Progenitor cell of endocrine pancreas (in vitro differentiated cells): ENCODE data around the gene MBTD1. TPM values are rescaled to one million over a fixed set of nuclear protein-coding genes. Genes with fewer than 3 reads are reported as not detected.

Experiments used
- DNase-seq: peaks from one replicate; pipeline ENCODE4 v3.0.0; 2021; ENCODE audit warnings: low spot score; ENCODE audit not compliant: unreplicated experiment
- H3K27ac Mint-ChIP-seq: 2 replicates; pipeline ENCODE4 v1.8.0; 2021; ENCODE audit warnings: mild to moderate bottlenecking, moderate library complexity, mixed read lengths
- H3K27me3 Mint-ChIP-seq: 2 replicates; pipeline ENCODE4 v1.8.0; 2021; ENCODE audit warnings: mixed read lengths
- H3K36me3 Mint-ChIP-seq: 2 replicates; pipeline ENCODE4 v1.8.0; 2022; ENCODE audit warnings: mixed read lengths; ENCODE audit not compliant: insufficient read depth
- H3K4me1 Mint-ChIP-seq: 2 replicates; pipeline ENCODE4 v1.8.0; 2021; ENCODE audit warnings: low read depth, mixed read lengths
- H3K4me3 Mint-ChIP-seq: 2 replicates; pipeline ENCODE4 v1.8.0; 2021; ENCODE audit warnings: low read depth, mild to moderate bottlenecking, moderate library complexity, mixed read lengths
- H3K9me3 Mint-ChIP-seq: 2 replicates; pipeline ENCODE4 v1.8.0; 2021; ENCODE audit warnings: low read depth, mixed read lengths
- total RNA-seq: library from RNA; stranded (reverse); gene quantifications from 2 replicates; pipeline ENCODE4 v1.2.1, GENCODE V29; 2021
- TF ChIP-seq, protein P1 (sequence below): fragments of 200-600 bp; sonication (generic); IDR thresholded peaks from one replicate; pipeline ENCODE4 v1.5.0; 2021; ENCODE audit warnings: antibody characterized with exemption, mild to moderate bottlenecking; ENCODE audit not compliant: unreplicated experiment

The MBTD1 gene
- total RNA-seq, 1 donor from 2014 or later = 50.7 TPM

DNA sequence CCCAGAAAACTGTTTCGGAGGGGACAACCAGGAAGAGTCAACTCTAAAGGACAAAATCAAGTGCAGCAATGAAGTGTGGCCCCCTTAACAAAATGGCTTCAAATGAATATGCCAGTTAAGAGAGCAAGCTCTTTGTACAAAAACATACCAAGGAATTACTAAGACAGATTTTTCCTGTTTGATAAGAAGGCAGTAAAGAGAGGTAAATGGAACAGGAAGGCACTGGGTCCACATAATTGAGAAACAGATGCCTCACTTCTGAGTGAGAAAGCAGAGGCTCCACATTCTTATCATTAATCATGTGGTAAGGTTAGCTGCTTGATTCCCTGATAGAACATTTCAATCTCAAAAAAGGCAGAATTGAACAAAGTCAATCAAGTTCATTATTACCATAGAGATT lies 44.9 kb downstream of the MBTD1 start:
- DNase-seq = no peak
- TF ChIP-seq, protein P1, sequence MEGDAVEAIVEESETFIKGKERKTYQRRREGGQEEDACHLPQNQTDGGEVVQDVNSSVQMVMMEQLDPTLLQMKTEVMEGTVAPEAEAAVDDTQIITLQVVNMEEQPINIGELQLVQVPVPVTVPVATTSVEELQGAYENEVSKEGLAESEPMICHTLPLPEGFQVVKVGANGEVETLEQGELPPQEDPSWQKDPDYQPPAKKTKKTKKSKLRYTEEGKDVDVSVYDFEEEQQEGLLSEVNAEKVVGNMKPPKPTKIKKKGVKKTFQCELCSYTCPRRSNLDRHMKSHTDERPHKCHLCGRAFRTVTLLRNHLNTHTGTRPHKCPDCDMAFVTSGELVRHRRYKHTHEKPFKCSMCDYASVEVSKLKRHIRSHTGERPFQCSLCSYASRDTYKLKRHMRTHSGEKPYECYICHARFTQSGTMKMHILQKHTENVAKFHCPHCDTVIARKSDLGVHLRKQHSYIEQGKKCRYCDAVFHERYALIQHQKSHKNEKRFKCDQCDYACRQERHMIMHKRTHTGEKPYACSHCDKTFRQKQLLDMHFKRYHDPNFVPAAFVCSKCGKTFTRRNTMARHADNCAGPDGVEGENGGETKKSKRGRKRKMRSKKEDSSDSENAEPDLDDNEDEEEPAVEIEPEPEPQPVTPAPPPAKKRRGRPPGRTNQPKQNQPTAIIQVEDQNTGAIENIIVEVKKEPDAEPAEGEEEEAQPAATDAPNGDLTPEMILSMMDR = no peak
- H3K9me3 Mint-ChIP-seq = no peaks in the 10 kb centered on the region
- H3K27me3 Mint-ChIP-seq = no peaks in the 10 kb centered on the region
- H3K4me3 Mint-ChIP-seq = no peak overlapping the region
- no peaks in the 10 kb centered on the region for H3K4me1 Mint-ChIP-seq
- H3K36me3 Mint-ChIP-seq = peaks cover 23% of the 10 kb centered on the region
- no peak overlapping the region for H3K27ac Mint-ChIP-seq

DNA sequence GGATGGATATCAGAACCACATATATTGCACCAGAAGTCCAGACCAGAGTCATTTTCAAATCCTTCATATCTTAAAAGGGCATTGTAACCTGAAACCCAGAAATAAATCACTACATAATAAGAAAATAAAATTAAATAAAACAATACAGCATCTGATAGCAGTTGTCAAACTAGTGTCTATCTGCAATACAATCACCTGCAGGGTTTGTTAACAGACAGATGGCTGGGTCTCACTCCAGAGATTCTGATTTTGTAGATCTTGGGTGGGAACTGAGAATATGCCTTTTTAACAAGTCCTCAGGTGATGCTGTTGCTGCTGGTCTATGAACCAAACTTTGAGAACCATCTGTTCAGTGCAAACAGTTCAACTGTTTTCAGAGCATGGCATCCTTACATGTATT lies 56.0 kb downstream of the MBTD1 start:
- H3K27ac Mint-ChIP-seq = no peak overlapping the region

DNA sequence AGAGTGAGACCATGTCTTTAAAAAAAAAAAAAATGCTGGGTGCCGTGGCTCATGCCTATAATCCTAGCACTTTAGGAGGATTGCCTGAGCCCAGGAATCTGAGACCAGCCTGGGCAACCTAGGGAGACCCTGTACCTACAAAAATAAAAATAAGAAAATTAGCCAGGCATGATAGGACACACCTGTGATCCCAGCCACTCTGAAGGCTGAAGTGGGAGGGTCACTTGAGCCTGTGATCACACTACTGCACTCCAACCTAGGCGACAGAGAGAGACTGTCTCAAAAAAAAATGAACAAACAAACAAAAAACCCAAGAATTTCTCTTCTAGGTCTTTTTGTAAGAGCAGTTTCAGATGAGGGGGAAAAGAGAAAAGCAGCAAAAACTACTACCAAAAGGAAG lies 59.0 kb downstream of the MBTD1 start:
- no peak overlapping the region for H3K27ac Mint-ChIP-seq
- TF ChIP-seq, protein P1 = no peak
- peaks cover 27% of the 10 kb centered on the region for H3K36me3 Mint-ChIP-seq

More for the DNA sequence above, 56.0 kb downstream of the MBTD1 start:
- TF ChIP-seq, protein P1 = no peak
- Mint-ChIP-seq H3K4me1 (no peaks in the 10 kb centered on the region), H3K4me3 (no peak overlapping the region), H3K27me3 (no peaks in the 10 kb centered on the region), H3K36me3 (peaks cover 15% of the 10 kb centered on the region), H3K9me3 (no peaks in the 10 kb centered on the region)
- no peak for DNase-seq

DNA sequence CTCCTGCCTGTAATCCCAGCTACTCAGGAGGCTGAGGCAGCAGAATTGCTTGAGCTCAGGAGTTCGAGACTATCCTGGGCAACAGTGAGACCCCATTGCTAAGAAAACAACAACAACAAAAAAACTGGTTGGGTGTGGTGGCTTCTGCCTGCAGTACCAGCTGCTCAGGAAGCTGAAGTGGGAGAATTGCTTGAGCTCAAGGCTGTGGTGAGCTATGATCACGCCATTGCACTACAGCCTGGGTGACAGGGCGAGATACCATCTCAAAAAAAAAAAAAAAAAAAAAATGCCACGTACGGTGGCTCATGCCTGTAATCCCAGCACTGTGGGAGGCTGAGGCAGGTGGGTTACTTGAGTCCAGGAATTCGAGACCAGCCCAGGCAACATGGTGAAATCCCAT lies 59.6 kb downstream of the MBTD1 start:
- Mint-ChIP-seq H3K27me3 (no peaks in the 10 kb centered on the region), H3K4me1 (no peaks in the 10 kb centered on the region), H3K27ac (no peak overlapping the region), H3K4me3 (no peak overlapping the region), H3K9me3 (no peaks in the 10 kb centered on the region), H3K36me3 (peaks cover 29% of the 10 kb centered on the region)
- TF ChIP-seq, protein P1 = no peak
- no peak for DNase-seq

More for the DNA sequence above, 59.0 kb downstream of the MBTD1 start:
- Mint-ChIP-seq H3K4me3 (no peak overlapping the region), H3K4me1 (no peaks in the 10 kb centered on the region), H3K9me3 (no peaks in the 10 kb centered on the region), H3K27me3 (no peaks in the 10 kb centered on the region)
- DNase-seq = no peak

DNA sequence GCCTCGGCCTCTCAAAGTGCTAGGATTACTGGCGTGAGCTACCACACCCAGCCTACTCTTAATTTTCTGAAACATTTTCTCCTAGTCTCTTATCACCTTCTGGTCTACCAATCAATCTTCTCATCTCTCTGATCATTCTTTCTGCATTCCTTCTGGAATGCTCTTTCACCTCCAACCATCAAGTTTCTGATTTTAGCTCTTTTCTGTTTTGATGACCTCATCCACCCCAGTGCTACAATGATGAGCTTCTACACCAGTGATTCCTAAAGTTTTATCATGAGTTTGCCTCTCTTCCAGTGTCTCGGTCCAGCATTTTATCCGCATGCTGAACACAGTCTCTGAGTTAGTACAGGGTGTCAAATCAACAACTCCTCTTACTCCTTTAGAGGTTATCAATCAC lies 62.1 kb downstream of the MBTD1 start:
- H3K4me1 Mint-ChIP-seq = no peaks in the 10 kb centered on the region
- peaks cover 30% of the 10 kb centered on the region for H3K36me3 Mint-ChIP-seq
- no peak for DNase-seq
- TF ChIP-seq, protein P1 = no peak
- no peaks in the 10 kb centered on the region for H3K9me3 Mint-ChIP-seq
- peak overlapping the region; percentile 41 for H3K27ac Mint-ChIP-seq
- H3K27me3 Mint-ChIP-seq = no peaks in the 10 kb centered on the region
- no peak overlapping the region for H3K4me3 Mint-ChIP-seq
